Lung (tissue), 12 donors: ENCODE data around the gene CALML6. TPM values are rescaled to one million over a fixed set of nuclear protein-coding genes. Genes with fewer than 3 reads are reported as not detected.

Experiments
- ATAC-seq: fragments of 200-7000 bp; cut with Tn5 transposase; one replicate; pipeline ENCODE4 v1.9.1; 2020; ENCODE audit warnings: moderate number of reproducible peaks; ENCODE audit not compliant: insufficient read depth, low FRiP score
- DNase-seq, 3 donors: peaks; one replicate each; pipeline ENCODE4 v3.0.0-alpha.2; 2013 to 2017
- H3K27ac ChIP-seq, 2 donors: one replicate each; pipeline ENCODE4 v1.5.1; 2013; ENCODE audit warnings: mild to moderate bottlenecking in 2 of 2, moderate library complexity in 2 of 2, control low read depth in 1 of 2, inconsistent platforms in 1 of 2, low read depth in 1 of 2, low read length in 1 of 2
- H3K27me3 ChIP-seq, 3 donors: one replicate each; pipeline ENCODE4 v1.5.1; 2013; ENCODE audit warnings: low read length in 2 of 3; ENCODE audit not compliant: control insufficient read depth in 3 of 3, insufficient read depth in 3 of 3
- H3K36me3 ChIP-seq, 4 donors: one replicate each; pipeline ENCODE4 v1.5.1; 2013; ENCODE audit warnings: low read length in 4 of 4, mild to moderate bottlenecking in 1 of 4, moderate library complexity in 1 of 4; ENCODE audit not compliant: control insufficient read depth in 4 of 4, insufficient read depth in 4 of 4
- H3K4me1 ChIP-seq, 5 donors: one replicate each; pipeline ENCODE4 v1.5.1; 2013; ENCODE audit warnings: low read length in 5 of 5, mild to moderate bottlenecking in 2 of 5, moderate library complexity in 1 of 5; ENCODE audit not compliant: control insufficient read depth in 5 of 5, insufficient read depth in 5 of 5
- H3K4me3 ChIP-seq: one replicate; pipeline ENCODE4 v1.5.1; 2013; ENCODE audit warnings: mild to moderate bottlenecking, control low read depth, moderate library complexity
- H3K9ac ChIP-seq, 2 donors: one replicate each; pipeline ENCODE4 v1.5.1; 2013; ENCODE audit warnings: low read length in 2 of 2, control low read depth in 1 of 2; ENCODE audit not compliant: insufficient read depth in 1 of 2
- H3K9me3 ChIP-seq, 4 donors: one replicate each; pipeline ENCODE4 v1.5.1; 2013; ENCODE audit warnings: low read length in 3 of 4, mild to moderate bottlenecking in 1 of 4, moderate library complexity in 1 of 4; ENCODE audit not compliant: control insufficient read depth in 4 of 4, insufficient read depth in 3 of 4
- CTCF ChIP-seq: IDR thresholded peaks from 2 replicates; pipeline ENCODE4 v1.5.1; 2012; ENCODE audit warnings: mild to moderate bottlenecking; ENCODE audit errors: control extremely low read depth, extremely low read depth
- WGBS, 2 donors: extraction: QIAGEN DNeasy Blood & Tissue Kit; methylation state at CpG; one replicate each; pipeline ENCODE4 v1.1.7; 2013; 5-methylcytosine and 5-hydroxymethylcytosine counted together
- polyA plus RNA-seq, 2 donors: library from polyadenylated mRNA; stranded (reverse); fragments of 200-250 nt; gene quantifications; one replicate each; pipeline ENCODE4 v1.2.1, GENCODE V29; 2013
- total RNA-seq, 2 donors: library from RNA; depleted of rRNA in 1 of 2; stranded (reverse); fragments of >200 nt in 1 of 2; gene quantifications; one replicate each; pipeline ENCODE4 v1.2.1, GENCODE V29; 2014 to 2021
- donor health status: control.
- donor health status: control.
- donor health status: Bipolar disorder and iron deficiency.
- donor health status: healthy.
- donor health status: DM: yes; HTN: yes; CAD: no.

The CALML6 gene
- total and polyA plus RNA-seq, 4 donors = 0.11 to 0.55 (median 0.34) TPM

GRCh38 chr1:1895060-1895418 is 20.0 kb upstream of the CALML6 start:
- Histone ChIP-seq H3K27ac (no peak overlapping the region), H3K27me3 (peaks cover 0 to 2% (median 0%) of the 10 kb centered on the region in 3 donors), H3K4me3 (no peak overlapping the region), H3K9ac (no peak overlapping the region), H3K36me3 (no peaks in the 10 kb centered on the region), H3K9me3 (no peaks in the 10 kb centered on the region), H3K4me1 (peaks cover 0 to 21% (median 5%) of the 10 kb centered on the region in 5 donors)
- WGBS, 2 donors = 53 to 66% methylated on average over 10 of the region's 10 CpGs
- no peak for ATAC-seq
- no peak for DNase-seq
- TF ChIP-seq CTCF = no peak

GRCh38 chr1:1895456-1896336 is 19.4 kb upstream of the CALML6 start:
- H3K9me3 ChIP-seq = no peaks in the 10 kb centered on the region
- H3K4me1 ChIP-seq = peaks cover 0 to 21% (median 5%) of the 10 kb centered on the region in 5 donors
- no peak overlapping the region for H3K9ac ChIP-seq
- H3K36me3 ChIP-seq = no peaks in the 10 kb centered on the region
- H3K27ac ChIP-seq = no peak overlapping the region
- H3K27me3 ChIP-seq = peaks cover 0 to 2% (median 0%) of the 10 kb centered on the region in 3 donors
- DNase-seq = no peak
- no peak overlapping the region for H3K4me3 ChIP-seq
- ATAC-seq = no peak
- WGBS, 2 donors = 68 to 80% methylated on average over 14 of the region's 14 CpGs
- TF ChIP-seq CTCF = no peak

- 92 to 94% methylated on average over 6 of the region's 6 CpGs for WGBS, 2 donors
- Histone ChIP-seq H3K27ac (no peak overlapping the region), H3K4me1 (peaks cover 0 to 12% (median 0%) of the 10 kb centered on the region in 5 donors), H3K36me3 (no peaks in the 10 kb centered on the region), H3K27me3 (peaks cover 0 to 2% (median 0%) of the 10 kb centered on the region in 3 donors), H3K9me3 (no peaks in the 10 kb centered on the region), H3K9ac (no peak overlapping the region), H3K4me3 (no peak overlapping the region)
- ATAC-seq (no peak), DNase-seq (no peak)
- no peak for TF ChIP-seq CTCF
Observed at GRCh38 chr1:1898246-1898933, 16.7 kb upstream of the CALML6 start.
